Activated CD4-positive, CD25-positive, alpha-beta regulatory T cell treated with anti-CD3 and anti-CD28 coated beads, Interleukin-2, amount 50 U/mL, for 16 hours (primary cell): ENCODE measurements around the gene KCNN3.

ENCODE experiments used
- DNase-seq: peaks from one replicate; pipeline ENCODE4 v3.0.0-alpha.2; 2020; ENCODE audit warnings: low read depth, low spot score

Gene KCNN3

DNA sequence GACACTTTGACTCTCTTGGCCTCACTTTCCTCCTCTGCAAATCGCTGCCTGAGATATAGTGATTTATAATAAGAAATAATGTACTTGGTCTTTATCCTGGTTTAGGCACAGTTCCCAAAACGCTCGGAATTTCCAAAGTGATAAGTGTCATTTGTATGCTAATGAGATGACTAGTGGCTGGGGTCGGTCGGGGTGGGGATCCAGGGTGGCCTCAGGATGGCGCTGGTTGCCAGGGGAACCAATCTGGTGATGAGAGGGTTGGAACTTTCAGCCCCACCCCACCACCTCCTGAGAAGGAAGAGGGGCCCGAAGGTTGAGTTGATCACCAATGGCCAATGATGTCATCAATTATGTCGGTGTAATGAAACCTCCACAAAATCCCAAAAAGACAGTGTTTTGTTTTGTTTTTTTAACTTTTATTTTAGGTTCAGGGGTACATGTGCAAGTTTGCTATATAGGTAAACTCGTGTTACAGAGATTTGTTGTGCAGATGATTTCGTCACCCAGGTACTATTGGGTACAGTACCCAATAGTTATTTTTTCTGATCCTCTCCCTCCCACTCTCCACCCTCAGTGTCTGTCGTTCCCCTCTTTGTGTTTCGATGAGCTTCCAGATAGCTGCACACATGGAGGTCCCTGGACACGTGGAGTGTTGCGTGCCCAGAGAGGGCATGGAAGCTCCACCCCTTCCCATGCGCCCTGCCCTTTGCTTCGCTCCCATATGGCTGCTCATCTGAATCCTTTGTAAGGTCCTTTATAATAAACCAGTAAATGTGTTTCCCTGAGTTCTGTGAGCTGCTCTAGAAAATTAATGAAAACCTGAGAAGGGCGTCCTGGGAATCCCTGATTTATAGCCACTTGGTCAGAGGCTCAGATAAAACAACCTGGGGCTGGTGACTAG lies 97.2 kb downstream of the KCNN3 start:
- DNase-seq, result no peak

DNA sequence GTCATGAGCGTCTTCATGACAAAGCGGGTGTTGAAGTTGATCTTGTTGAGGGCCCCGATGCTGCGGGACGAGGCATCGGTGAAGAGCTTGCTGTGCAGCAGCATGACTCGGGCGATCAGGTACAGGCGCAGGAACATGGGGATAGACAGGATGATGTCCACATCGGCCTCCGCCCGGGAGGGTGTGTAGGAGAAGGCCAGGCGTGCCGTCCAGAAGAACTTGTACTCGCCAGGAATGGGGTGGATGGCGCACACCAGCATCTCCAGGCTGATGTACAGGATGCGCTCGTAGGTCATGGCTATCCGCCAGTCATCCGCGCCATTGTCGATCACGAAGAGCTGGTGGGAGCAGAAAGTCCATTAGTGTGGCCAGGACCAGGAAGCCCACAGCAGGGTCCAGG lies 98.0 kb downstream of the KCNN3 start:
- DNase-seq, result no peak

DNA sequence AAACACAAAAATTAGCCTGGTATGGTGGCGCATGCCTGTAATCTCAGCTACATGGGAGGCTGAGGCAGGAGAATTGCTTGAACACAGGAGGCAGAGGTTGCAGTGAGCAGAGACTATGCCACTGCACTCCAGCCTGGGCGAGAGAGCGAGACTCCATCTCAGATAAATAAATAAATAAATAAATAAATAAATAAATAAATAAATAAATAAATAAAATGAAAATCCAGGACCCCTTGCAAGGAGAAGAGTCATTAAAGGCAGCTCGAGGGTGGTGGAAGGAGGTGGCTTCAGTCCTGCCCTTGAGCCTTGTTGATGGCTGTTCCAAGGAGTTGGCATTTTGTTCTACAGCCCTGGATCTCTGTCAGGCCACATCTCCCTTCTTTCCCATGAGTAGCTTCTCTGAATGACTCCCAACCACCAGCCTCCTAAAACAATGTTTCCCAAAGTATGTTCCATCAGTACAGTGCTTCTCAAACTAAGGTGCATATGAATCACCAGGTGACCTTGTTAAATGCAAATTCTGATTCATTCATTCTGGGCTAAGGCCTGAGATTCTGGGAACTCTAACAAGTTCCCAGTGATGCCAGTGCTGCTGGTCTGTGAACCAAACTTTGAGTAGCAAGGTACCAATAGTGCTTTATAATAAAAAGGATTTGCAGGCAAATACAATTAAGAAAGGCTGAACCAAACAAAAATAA lies 99.0 kb downstream of the KCNN3 start:
- DNase-seq, result no peak

DNA sequence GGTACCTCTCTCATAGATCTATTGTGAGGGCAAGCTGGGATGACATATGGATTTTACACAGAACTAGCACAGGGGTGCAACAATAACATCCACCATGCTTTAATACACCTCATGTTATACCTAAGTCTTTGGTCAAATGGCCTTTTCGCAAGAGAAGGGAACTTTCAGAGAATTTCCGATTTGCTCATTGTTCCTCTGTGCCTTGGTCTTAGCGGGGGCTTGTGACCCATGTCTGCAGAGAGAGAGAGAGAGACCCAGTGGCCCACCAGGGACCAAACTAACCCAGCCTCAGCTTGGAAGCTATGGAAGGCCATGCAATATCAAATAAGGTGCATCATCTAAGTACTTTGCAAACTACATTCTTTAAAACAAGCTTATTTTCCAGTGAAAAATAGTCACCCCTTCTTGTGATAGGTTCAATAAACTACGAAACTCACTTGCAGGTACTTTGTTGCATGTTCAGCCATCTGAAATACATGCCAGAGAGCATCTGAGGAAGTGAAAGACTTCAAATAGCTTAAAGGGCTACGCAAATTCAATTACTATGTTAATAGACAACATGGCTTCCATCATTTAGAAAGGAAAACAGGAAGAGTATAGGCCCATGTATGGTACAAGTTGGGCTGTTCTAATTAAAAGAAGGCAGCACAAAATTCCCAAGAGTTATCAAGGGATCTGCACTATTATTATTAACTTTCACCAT lies 100.7 kb downstream of the KCNN3 start:
- DNase-seq, result no peak

DNA sequence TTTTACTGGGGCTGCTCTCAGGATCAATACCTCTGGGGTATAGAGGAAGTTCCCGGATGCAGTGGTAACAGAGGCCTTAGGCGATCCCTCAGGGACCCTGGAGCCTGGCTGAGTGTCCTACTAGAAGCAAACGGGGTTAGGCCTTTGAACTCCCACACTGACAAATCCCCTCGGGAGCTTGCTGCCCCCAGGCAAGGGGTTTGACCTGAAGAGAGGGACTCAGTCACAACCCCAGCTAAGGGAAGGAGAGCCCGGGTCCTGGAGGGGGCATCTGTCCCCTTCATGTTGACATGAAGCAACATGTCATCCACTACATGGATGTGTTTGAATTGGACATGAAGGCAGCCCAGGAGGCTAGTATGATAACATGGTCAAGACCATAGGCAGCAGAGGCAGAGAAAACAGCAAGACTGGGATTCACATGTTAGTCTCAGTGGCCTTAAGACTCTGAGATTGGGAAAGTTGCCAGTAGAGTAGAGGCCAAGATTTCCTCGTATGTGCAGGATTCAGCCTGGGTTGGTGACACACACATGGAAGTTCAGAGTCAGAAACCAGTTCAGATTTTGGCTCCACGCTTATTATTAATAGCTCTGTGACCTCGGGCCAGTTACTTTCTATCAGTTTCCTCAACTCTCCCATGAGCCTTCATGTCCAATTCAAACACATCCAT lies 101.5 kb downstream of the KCNN3 start:
- no peak for DNase-seq

DNA sequence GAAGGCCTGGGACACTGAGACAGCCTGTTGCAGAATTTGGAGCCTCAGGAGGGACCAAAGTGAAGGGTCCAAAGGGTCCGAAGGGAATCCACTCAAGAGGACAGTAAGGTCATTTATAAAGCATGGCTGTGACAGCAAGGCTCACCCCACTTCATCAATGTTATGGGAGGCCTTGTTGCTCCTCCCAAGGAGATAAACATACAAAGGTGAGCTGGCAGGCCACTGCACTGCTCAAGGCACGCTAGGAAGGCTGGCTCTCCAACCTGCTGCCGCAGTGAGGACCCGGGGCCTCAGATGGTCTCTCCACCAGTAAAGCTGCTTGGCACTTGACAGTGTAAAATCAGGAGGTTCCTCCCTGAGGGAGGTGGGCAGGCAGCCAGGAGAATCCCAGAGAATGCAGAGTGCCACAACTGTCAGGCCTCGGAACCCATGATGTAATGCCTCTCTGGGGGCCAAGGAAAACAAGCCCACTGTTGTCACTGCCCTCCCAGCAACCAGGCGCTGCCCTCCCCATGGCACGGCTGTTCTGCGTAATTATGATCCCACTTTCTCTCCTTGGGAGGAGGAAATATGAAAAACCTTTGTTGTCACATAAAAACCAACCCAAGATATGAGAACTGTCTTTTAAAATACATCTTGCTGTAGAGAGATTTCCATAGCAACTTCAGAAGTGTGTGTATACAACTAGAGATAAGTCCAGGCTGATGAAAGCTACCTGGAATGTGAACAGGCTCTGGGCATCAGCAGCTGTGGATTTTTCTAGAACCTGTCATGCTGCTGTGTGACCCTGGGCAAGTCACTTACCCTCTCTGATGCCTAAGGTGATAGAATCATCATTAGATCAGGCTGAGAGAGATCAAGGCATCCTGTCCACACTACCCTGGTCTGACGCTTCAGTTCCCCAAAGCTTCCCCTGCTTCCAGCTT lies 102.5 kb downstream of the KCNN3 start:
- no peak for DNase-seq

DNA sequence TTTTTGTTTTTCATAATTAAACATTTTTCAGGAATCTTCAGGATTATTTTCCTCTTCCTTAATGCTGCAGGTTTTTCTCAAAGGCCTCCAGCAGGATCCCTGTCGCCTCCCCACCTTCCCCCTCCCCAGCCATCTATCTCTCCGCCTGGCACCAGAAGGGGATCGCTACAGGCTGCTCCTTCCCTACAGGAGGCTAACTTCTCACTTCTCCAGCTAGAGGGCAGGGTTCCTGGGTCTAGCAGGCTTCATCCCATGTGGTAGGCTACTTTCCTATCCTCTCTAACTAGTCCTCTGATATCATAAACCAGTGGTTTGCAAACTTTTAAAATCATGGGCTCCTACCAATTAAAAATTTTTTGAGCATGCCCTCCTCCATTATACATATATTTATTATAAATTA lies 104.1 kb downstream of the KCNN3 start:
- DNase-seq, result no peak

DNA sequence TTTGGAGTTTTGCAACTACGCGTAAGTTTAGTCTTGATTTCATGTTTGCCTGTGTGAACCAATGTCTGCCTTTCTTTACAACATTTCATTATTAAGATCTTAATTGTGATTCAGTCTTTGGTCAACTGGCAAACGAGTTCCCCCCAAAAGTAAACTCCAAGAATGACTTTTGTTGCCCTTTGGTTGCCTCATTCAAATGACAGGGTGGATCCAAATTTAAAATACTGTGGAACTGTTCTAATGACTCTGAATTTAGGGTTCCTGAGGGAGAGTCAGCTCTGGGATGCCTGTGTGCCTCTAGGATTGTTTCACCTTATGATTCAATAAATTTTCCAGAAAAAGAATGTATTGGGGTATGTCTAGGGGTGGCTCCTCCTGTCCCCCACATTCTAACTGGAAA lies 105.3 kb downstream of the KCNN3 start:
- no peak for DNase-seq

DNA sequence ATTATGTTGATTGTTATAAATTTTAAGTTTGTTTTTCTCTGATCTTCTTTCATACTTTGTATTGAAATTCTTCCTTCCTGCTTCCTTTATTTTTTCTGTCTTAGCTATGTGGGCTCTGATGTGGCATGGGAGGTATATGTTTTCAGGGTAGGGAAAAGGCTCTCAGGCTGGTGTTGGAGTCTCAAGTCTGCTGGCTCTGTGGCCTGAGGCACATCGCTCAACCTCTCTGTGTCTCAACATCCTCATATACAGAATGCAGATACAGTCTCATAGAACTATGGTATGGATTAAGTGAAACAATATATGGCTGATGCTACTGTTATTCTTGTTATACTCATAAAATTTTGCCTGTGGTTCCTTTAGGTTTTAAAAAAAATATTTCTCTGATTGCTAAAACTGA lies 105.9 kb downstream of the KCNN3 start:
- no peak for DNase-seq

DNA sequence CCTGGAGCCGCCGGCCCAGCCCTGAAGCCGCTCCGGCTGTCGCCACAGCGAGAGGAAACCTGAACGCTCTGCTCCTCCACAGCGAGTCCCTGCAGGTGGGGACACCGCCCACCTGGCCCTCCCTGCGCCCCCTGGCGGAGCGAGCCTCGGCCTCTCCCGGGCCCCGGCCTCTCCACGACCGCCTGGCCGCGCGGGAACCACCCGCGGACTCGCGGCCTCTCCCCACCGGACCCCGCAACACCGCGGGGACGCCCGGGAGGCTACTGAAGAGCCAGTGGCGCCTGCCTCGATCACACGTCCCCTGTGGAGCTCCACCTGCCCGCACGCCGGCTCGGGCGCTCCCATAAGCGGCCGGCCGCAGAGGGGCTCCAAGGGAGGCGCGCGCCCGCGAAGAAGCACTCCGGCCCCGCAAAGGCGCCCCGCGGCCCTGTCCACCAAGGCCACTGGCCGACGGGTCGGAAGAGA lies 109.6 kb downstream of the KCNN3 start:
- peak; percentile 67 for DNase-seq

DNA sequence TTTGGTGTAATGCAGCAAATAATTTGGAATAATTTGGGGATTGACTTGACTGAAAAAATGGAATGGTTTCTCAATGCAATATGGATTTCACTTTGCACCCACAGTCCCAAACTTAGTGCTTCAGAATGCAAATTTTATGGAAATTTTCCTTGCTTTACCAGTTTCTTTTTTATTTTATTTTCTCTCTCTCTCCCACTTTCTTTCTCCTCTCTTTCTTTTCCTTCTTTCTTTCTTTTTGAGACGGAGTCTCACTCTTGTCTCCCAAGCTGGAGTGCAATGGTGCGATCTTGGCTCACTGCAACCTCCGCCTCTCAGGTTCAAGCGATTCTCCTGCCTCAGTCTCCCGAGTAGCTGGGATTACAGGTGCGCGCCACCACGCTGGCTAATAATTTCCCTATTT lies 110.3 kb downstream of the KCNN3 start:
- DNase-seq, result no peak

DNA sequence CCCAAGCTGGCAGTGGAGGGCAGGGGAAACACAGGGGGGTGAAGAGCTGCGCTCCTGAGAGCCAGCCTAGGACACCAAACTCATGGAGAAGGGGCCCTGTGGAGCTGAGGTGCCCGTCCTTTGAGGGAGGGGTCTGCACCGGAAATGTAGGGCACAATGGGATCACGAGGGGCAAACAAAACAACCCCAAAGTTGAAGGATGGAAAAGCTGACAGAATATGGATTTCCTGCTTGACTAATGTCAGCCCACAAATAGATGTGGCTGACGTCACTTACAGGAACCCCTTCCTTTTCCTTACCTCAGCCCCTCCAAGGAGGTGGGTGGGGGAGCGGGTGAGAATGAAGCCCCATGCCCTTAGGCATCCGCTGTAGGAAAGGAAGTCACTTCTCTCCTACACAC lies 110.9 kb downstream of the KCNN3 start:
- DNase-seq, result no peak

DNA sequence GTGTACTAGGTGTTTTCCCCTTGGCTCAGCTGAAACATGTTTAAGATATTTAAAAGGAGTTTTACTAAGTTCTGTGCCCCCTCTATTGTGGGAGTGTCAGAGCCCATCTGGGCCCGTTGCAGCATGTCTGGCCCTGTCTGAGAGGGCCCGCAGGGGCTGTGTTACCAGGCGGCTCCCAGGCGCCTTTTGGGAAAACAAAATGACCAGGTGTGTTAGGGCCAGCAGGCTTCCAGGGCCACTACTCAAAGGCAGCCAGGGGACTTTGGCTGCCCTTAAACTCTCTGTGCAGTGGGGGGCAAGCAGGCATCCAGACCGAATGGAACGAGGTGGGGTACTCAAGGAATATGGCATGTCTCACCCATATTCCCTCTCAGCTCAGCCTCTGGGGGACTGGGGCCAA lies 111.7 kb downstream of the KCNN3 start:
- DNase-seq, result no peak

DNA sequence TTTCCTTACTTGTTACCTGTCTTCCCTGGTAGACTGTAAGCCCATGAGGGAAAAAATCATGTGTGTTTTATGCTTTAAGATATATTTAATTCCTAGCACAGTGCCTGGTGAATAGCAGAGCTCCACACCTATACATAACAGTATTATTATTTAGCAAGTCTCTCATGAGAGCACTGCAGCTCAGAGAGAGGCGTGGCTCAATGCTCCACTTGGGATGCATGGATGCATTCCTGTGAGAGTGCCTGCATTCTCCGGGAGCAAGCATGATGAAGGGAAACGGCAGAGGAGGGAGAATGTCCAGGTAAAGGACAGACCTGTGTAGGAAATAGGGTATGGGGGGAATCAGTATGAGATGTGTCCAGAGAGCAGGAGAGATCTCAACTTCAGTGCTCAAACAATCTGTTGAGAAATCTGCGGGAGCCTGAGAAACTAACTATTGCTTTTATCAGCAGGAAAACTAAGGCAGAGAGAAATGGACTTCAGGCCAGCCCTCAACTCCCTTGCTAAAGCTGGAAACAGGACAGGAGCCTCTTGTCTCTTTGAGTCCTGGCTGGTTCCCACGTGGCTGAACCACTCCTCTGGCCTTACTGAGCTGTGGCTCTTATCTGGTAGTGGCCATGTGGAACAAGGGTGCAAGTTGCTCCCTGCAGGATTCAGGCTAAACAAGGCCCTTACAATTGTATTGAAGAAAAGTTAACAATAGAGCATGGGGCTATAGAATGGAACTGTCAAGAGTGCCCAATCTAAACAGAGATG lies 113.1 kb downstream of the KCNN3 start:
- no peak for DNase-seq

DNA sequence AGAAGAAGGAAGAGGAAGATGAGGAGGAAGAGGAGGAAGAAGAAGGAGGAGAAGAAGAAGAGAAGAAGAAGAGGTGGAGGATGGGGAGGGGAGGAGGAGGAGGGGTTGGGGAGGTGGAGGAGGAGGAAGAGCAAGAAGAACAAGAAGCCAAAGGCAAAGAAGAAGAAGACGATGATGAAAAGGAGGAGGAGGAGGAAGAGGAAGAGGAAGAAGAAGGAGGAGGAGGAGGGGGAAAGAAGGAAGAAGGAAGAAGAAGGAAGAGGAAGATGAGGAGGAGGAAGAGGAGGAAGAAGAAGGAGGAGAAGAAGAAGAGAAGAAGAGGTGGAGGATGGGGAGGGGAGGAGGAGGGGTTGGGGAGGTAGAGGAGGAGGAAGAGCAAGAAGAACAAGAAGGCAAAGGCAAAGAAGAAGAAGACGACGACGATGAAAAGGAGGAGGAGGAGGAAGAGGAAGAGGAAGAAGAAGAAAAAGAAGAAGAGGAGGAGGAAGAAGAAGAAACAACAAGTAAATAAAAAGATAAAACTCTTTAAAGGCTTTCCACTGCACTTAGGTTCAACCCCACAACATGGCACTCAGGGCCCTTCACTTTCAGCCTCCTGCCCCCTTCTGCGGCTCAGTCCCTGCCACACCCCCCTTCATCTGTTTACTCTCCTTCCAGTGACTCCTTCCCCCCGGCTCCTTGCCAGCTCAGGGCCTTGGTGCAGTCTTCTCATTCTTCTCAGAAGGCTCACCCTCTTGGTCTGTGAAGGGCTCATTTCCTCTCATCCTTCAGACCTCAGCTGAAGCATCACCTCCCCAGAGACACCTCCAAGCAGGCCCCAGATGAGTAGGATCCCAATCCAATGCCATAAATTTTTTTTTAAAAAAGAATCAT lies 114.0 kb downstream of the KCNN3 start:
- DNase-seq, result no peak

DNA sequence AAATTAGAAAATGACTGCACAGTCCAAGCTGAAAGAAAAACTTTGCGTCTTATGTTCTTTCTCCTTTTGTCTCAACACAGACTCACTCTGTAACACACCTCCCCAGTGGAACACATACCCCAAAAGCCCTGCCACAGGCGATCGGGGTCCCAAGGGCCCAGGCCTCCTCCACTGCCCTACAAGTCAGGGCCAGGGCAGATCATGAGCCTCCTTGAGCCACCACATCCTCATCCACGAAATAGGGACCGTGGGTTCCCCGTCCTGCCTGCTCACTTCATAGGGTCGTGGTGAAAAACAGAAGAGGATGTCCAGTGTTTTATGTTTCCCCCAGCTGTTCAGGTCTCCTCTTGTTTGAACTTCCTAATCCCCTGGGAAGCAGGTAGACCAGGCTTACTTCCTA lies 116.7 kb downstream of the KCNN3 start:
- DNase-seq, result no peak

DNA sequence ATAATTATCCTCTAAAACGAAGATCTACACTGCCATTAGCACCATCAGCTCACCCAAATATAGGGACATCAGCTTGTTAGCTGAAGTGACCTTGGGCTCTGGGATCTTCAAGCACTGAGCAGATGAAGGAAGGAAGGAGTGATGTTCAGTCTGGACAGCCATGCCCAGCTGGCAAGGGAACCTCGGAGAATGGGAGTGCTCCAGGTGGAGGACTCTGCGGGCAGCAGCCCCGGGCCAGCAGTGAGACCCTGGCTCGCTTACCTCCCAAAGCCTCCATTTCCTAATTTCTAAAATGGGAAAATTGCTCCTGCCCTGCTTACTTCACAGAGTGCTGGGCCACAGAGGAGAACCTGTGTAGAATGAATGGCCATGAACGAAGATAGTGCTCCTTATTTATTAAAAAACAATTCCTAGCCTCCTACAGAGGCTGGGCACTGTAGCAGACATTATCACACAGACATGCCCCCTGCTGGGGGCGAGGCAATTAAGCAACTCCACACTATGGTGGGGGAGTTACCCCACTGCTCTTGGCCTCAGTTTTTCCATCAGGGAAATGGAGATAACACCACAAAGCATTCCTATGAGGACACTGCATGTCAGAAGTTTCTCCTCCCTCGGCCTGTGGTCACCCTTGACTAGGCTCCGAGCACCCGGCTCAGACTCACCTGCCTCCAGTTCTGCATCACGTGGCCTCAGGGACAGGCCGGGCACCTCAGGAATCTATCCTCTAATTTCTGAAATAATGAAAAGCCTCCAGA lies 117.6 kb downstream of the KCNN3 start:
- no peak for DNase-seq

DNA sequence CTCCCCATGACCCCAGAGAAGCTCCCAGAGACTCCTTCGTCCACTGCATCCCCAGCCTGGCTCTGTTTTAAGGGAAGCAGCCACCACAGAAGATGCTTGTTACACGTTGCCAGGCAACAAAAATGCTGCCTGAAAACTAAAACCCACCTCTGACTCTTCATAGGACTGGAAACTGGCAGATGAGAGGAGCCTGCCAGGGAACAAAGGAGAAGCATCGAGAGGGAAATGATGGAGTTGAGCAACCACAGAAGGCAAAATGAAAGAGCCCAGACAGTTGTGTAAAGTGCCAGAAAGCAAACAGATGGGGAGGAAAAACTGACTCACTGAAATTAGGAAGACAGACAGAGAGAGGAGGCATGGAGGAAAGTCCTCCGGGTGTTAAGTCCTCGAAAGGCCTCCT lies 118.4 kb downstream of the KCNN3 start:
- no peak for DNase-seq
